NCI-H446 treated with DMSO at 0.1 percent for 48 hours (cell line): Measurements from ENCODE around the gene ELOVL7.
"Not testable (repeated sequence)": the region's sequence is repeated elsewhere in the genome, so short reads cannot be mapped to it uniquely, and the experiment has no call there.

Experiments
- DNase-seq: peaks from one replicate; lab custom pipeline; 2025; lab: John Stamatoyannopoulos, UW

Gene ELOVL7

DNA sequence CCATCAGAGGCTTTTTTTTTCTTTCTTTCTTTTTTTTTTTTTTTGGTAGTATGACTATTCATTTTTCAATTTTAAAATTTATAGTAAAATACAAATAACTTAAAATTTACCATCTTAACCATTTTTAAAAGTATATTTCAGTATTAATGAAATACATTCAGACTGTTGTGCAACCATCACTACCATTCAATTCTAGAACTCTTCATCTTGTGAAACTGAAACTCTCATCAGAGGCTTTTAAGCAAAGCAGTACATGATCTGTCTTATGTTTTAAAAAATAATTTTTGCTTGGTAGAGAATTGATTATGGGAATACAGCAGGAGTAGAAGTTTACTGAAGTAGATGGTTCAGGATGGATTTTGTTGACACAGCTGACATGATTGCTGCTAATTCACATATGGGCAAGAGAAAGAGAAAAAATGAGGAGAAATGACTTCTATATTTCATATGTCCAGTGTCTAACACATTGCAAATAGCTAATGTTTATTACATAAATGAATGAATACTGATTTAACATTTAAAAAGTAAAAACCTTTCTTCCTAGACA is 13.4 kb downstream of the ELOVL7 start:
- DNase-seq: no peak

DNA sequence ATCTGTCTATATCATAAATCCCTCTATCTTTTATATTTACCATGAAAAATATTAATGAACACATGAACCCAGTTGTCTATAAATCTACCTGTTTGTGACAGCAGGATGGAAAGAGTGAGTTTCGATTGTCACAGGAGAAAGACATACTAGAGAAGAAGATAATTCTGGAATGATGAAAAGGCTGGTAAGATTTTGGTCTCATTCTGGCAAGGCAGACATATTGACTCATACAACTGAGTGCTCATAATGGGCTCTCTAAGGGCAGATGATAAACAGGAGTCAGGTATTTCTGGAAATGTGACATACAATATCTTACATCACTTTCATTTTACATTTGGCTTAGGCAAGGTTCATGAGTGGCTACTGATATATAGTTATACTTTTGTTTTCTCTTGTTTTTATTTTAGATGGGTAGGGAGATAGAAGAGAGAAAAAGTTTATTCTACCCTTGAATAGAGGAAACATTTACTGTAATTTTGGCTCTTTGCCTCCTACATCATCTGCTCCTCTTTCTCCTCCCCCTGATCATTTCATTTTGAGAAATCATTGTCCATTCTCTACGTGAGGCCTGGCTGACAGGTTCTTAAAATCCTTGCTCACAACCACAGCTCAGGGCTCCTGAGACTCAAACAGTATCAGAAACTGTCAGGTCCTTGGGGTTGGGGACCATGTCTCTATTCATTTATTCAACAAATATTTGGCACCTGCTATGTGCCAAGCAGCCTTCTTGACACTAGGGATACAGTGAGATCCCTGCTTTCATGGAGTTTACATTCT is 14.4 kb downstream of the ELOVL7 start:
- DNase-seq: no peak

DNA sequence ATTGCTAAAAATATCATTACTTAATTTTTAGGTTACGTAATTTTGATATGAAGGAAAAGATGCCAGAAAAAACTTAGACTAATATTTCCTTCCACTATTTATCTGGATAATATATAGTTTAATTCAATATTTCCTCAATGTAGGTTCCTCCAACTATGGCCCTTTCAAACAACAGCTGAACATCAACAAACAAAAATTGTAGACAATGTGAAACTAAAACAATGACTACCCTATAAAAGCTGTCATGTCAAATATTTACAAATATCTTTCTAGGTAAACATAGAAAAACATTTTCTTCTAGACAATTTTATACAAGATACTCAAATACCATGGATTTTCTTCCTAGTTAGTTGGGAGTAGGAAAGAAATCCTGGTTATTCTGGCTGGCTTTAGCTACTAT is 16.9 kb downstream of the ELOVL7 start:
- DNase-seq: no peak

DNA sequence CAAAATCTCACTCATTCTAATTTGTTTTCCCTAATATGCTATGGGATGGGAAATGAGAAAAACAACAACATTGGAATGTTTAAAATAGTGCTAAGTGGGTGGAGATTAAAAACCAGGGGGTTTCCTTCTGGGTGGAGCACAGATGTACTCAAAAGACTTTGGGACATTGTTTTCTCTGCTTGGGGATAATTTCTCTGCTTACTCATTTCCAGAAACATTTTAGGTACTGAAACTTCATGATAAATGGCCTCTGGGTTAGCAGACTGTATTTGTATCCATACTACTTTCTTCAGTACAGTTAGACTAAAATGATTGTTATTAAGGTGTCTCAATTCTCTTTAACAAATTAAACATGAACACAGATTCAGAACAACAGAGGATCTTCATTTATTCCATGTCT is 17.4 kb downstream of the ELOVL7 start:
- DNase-seq: no peak

DNA sequence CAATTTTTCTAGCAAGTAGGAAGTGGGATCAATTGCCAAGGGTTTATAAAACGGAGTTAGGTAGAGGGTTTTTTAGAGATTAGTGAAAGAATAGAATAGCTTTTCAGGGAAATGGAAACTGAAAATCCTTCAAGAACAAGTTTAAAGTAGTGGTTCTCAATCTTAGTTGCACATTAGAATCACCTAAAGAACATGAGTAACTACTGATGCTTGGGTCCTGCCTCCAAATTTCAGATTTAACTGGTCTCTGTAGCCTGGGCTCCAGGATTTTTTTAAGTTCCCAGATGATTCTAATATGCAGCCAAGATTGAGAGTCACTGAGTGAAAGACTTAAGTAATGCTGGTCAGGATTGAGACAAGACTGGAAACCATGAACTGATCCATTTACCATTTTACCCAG is 20.5 kb downstream of the ELOVL7 start:
- DNase-seq: no peak

DNA sequence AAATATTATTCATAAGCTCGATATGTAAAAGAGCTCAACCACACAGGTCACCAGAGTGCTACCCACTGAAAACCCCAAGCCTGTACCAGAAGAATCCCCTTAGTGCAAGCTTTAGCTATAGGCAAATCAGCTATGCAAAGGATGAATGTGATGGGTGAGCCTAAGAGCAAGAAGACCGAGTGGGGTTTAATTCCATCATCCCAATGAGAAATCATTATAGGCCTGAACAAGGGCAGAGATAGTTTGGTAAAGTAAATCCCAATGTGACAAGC is 21.8 kb downstream of the ELOVL7 start:
- DNase-seq: no peak

DNA sequence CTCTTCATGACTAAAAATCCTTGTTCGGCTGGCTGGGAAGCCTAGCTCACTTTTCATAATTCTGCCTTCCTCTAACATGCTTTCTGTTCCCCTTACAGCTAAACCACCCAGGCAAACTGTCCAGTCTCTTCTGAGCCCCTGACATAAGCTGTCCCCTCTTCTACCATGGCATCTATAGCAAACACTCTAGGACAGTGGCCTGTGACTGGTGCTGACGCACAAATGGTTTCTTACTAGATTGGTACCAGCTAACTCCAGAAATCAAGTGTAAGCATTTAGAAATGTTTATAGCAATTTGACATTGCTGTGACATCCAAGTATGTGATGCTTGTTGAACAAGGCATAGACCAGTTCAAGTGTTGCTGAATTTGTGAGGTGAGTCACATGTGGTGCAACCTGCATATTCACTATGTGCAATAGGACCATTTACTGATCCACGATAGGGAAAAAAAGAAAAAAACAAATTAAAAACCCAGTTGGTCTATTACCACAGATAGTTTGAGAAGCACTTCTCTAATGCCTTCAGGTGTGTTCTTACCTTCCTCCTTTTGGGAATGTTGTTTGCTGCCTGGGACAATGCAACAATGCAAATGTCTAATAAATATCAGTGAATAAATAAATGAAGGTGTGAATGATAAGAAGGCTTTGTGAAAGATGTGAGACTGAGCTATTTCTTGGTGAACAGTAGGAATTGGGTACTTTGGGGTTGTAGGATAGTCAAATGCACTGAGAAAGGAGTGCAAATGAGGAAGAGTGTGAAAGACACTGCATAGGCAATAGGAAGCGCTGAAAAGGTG is 22.4 kb downstream of the ELOVL7 start:
- no peak for DNase-seq

DNA sequence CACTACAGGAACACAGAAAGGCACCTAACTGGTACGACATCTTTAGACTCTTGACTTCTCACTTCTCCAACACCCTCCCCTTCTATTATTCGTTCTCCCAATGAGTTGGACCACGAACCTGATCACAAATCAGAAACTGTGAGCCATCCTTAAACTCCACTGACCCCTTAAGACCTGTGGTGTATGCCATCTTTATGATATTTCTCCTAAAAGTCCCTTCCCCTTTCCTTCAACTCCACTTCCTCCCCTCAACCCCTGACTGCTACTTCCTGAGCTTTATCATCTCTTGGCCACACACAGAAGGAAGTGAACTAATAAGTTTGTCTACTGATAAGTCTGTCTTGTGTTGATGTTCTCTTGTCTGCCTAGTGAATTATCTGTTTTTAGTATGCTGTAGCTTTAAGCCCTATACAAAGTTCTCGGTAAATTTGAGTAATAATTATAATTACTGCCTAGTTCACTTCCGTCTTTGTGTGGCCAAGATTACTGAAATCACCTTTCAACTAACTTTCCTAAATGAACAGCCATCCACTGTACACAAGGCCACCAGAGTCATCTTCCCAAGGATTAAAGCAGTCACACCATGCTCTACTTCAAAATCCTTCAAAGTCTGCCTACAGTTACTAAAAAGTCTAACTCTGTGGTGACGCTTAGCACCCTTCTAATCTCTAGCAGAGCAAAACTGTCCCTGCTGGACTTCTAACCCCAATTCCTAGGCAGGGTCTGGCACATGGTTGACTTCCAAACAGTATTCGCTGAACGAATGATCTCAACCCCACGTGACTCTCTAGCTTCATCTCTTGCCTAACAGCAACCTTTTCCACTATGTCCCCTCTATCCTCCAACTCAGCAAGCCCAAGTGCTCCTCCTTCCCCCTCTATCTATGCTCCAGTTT is 23.2 kb downstream of the ELOVL7 start:
- no peak for DNase-seq

DNA sequence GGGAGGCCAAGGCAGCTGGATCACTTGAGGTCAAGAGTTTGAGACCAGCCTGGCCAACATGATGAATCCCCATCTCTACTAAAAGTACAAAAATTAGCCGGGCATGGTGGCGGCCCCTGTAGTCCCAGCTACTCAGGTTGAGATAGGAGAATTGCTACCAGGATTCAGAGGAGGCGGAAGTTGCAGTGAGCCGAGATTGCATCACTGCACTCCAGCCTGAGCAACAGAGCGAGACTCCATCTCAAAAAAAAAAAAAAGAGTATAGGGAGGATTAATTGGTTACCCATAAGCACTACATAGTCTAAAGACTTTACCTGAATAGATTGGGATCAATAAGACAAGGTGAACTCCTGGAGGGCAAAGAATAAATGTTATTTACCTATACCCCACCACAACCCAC is 27.9 kb downstream of the ELOVL7 start:
- DNase-seq: not testable (repeated sequence)

DNA sequence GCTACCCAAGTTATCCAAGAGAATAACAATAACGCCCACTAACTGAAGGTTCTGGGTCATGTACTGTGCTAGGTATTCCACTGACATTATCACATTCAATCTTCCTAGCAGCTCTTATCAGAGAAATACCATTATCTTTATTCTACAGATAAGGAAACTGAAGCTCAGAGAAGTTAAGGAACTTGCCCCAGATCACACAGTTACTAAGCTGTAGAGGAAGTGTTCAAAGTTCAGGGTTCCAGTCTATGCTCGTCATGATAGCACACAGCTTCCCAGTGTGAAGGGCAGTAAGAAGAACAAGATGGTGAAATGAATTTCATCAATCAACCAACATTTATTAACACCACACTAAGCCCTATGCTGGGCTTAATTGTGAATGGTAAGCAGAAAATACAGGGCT is 29.6 kb downstream of the ELOVL7 start:
- no peak for DNase-seq

DNA sequence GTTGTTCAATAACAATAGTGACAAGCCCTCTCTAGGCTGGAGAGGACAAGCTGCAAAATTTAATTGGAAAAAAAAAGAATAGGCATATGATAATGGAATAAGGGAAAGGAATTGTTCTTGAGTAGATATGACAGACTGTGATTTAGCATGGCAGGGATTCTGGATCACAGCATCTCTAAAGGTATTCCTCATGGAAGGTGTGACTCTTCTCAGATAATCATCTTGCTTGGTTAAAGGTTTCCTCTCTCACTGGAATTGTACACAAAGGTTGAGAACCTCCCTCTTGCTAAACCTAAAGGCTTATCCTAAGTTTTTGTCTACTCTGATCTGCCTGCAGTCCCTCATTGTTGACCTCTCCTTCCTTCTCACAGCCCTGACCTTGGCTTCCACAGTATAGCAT is 31.6 kb downstream of the ELOVL7 start:
- DNase-seq: no peak

DNA sequence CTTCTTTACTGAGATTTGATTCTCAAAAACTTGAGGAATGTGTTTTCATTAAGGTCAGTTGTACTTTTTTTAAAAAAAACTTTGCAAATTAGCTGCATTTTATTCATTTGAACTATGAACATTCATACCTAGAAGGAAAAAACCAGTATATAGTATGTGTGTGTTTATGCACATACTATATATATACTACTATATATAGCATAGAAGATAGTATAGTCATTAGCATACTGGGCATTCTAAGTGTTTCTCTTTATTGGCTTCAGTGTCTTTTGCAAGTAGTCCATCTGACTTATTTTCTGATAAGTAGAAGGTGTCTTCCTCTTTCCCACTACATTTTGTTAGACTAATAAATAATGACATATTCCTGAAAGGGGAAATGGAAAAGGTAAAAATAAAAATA is 33.0 kb downstream of the ELOVL7 start:
- no peak for DNase-seq

DNA sequence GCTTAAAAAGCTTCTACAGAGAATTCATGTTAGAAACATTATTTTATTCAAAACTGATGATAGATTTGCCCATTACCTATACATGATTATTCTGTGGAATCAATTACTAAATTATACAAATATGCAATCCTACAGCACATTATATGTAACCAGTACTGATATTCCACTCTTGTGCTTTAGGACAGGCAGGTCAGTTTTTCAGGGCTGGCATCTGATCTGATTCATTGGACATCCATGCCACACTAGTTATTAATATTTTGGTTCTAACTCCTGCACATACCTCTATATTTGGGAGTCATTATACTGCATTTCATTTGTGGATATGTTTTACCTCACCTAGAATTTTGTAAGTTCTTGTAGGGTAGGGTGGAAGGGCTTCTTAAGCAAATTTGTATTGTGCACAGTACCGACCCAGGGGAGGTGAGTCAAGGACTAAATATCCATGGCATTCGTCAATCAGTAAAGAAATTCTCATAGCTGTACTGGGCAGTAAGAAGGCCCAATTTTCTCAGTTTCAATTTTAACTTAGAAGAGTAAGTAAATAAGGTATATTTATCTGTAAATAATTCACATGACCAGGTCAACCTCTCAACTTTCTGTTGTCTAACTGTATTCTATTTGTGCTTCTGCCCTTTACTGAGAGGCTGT is 33.5 kb downstream of the ELOVL7 start:
- DNase-seq: no peak

DNA sequence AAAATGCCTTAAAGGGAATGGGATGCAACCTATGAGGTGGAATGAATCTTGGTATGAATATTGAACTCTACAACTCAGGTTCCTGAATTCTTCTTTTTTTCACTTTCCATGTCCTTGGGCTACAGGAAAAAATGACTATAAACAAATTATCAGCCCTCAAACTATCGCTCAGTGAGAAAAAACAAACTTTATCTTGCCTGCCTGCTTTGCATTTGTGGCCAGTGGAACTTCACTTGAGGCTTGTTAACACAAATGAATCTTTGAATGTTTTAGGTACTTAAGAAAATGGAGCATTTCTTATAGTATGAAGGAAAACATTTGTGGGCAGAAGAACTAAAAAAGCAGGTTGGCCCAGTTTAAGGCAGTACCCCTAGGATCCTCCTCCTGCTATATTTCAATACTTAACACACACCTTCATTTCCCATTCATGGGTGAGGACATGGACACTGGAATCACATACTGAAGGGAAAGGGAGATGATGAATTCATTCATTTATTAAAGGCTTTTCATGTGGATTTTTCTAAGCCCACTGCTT is 34.1 kb downstream of the ELOVL7 start:
- DNase-seq: no peak

DNA sequence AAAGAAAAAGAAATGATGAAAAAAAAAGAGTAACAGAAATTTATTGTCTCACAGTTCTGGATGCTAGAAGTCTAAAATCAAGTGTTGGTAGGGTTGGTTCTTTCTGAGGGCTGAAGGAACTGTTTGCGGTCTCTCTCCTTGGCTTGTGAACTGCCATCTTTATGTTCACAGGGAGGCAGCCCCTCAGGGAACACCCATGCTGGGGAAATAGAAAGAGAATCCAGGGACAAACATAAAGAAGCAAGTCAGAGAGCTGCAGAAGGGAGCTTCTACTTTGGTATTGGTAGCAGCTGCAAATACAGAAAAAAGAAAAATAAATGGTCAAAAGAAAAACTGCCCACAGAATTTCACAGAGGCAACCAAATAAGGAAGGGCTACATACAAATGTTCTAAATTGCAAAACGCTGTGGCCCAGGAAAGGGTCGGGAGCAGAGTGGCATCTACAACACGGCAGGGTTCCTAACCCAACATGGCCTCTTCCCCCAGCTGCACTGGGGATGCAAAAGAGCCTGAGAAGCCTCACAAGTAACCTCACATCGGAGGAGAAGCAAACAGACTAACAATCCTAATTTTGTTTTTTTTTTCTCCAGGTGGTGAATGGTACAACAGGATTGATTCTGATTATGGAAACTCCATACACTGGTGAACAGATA is 37.4 kb downstream of the ELOVL7 start:
- no peak for DNase-seq

DNA sequence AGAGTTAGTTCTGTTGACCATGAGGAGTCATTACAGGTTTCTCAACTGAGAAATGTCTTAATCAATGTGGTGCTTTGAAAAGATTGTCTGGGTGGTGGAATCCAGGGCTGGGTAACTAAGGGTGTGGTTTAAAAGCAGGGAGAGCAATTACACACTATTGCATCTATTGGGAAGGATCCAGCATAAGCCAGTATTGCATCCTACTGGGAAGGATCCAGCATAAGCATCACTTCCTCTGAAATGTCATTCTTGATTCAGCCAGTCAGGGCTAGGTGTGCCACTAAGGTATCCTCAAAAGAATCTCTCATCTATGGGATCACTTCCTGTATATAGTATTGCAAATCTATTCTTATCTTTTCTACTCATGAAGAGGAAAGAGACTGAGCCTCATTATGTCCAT is 38.6 kb downstream of the ELOVL7 start:
- DNase-seq: no peak

DNA sequence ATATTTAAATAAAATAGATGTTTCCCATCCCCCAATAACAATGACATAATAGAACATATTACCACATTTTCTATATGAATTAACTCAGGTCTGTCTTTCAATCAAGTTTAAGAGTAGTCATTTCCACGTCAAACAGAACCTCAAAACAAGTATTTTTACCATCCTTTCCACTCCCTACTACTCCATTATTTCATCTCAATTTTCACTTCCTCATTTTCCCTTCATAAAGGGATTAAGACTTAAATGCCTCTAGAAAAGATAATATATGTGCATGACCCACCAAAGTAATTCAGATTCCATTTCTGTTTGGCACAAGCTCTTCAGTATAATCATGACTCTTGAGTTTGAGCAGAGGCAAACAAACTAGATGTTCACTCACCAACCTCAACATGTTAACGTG is 40.4 kb downstream of the ELOVL7 start:
- DNase-seq: no peak

DNA sequence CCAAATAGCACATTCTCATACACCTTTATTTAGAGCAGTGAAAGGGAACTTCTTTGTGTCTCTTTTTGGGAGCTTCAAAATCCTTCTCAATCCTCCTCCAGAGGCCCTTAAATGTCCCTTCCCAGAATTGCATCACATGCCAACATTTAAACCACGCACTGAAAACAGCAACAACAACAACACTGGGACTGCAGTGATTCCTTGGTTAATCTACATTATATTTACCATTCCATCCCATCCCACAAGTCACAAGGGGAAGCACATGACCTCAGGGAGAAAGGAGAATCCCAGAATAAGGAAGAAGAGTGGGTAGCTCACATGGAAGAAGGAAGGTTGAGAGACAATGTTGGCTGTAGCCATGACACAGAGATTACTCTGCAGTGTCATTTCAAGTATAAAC is 41.1 kb downstream of the ELOVL7 start:
- DNase-seq: no peak

DNA sequence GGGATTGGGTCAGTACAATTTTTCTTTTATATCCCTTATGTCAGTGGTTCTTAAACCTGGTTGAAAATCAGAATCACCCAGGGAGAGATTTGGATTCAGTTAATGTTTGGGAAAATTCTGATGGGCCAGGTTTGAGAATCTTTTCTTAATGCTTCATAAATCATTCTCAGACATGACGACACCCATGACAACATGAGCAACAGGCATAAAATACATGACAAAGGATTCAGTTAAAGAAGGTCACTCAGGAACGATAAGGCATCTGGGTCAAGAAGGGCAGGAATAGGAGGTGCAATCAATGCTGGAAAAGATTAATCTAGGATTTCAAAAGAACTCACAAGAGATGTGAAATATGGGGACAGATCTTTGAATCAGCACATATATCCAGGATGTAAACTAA is 41.8 kb downstream of the ELOVL7 start:
- DNase-seq: no peak

DNA sequence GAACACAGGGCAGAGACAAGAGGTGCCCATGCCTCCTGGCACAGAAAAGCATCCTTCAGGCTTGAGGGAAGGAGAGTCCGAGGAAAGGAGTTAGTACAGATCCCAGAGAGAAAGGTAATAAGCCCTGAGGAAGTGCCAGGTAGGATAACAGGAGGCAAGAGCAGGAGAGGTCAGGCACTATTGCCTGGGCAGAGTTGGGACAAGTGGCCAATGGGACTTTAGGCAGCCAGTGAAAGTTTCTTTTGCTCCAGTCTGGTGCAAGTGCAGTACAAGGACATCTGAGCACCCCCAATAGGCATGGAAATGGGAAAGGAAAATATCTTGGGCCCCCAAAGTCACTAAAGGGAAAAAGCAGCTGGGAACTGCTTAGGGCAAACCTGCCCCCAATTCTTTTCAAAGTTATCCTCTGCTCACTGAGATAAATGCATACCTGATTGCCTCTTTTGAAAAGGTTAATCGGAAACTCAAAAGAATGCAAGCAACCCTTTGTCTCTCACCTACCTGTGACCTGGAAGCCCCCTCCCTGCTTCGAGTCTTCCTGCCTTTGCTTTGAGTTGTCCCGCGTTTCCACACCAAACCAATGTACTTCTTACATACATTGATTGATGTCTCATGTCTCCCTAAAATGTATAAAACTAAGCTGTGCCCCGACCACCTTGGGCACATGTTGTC is 46.5 kb downstream of the ELOVL7 start:
- no peak for DNase-seq
